B cell (primary cell): ENCODE data around the gene IRS4. TPM values are rescaled to one million over a fixed set of nuclear protein-coding genes. Genes with fewer than 3 reads are reported as not detected.

ENCODE experiments used
- ATAC-seq: fragments of 200-7000 bp; cut with Tn5 transposase; one replicate; pipeline ENCODE4 v1.10.0; 2021; ENCODE audit warnings: low read depth, mild to moderate bottlenecking, moderate number of reproducible peaks, moderate library complexity
- CTCF ChIA-PET: fragments of 350-600 bp; sonication (Branson Sonifier 250); formaldehyde crosslinking; loops from one replicate; lab custom pipeline; 2021; ENCODE audit warnings: antibody characterized with exemption, inconsistent platforms; lab: Charles Lee
- POLR2A ChIA-PET: fragments of 350-600 bp; sonication (Branson Sonifier 250); formaldehyde crosslinking; loops from one replicate; lab custom pipeline; 2021; ENCODE audit warnings: antibody characterized with exemption; lab: Charles Lee
- DNase-seq: peaks from one replicate; pipeline ENCODE4 v3.0.0; 2013
- H2AFZ ChIP-seq: 2 replicates; pipeline ENCODE4 v1.6.1; 2012; ENCODE audit warnings: mild to moderate bottlenecking, low read depth, low read length; ENCODE audit not compliant: insufficient read depth, poor library complexity, severe bottlenecking
- H3K27ac ChIP-seq, 2 donors: 1 replicate in 1 of 2; 2 replicates in 1 of 2; pipeline ENCODE4 v1.5.1; 2012 to 2013; ENCODE audit warnings: low read length in 2 of 2, mild to moderate bottlenecking in 2 of 2, moderate library complexity in 1 of 2
- H3K27me3 ChIP-seq, 4 experiments: fragments of 200-600 bp in 1 of 4; sonication (generic) in 1 of 4; replicated peaks in 1 of 4; 1 replicate in 2 of 4; 2 replicates in 2 of 4; pipeline versions ENCODE4 v1.6.1 to v1.7.0; 2013 to 2016; ENCODE audit warnings: low read length in 3 of 4, mild to moderate bottlenecking in 2 of 4, mixed read lengths in 1 of 4, moderate library complexity in 1 of 4; ENCODE audit not compliant: insufficient read depth in 4 of 4, control insufficient read depth in 3 of 4; ENCODE audit errors: control extremely low read depth in 1 of 4
- H3K36me3 ChIP-seq, 2 experiments: replicated peaks in 1 of 2; 1 replicate in 1 of 2; 2 replicates in 1 of 2; pipeline versions ENCODE4 v1.6.1 to v1.7.1; 2013; ENCODE audit warnings: low read length in 1 of 2; ENCODE audit not compliant: insufficient read depth in 2 of 2, control insufficient read depth in 1 of 2; ENCODE audit errors: control extremely low read depth in 1 of 2, extremely low read depth in 1 of 2
- H3K4me1 ChIP-seq, 2 donors: fragments of 200-600 bp in 1 of 2; sonication (generic) in 1 of 2; 1 replicate in 1 of 2; 2 replicates in 1 of 2; pipeline versions ENCODE4 v1.5.1 to v1.6.1; 2013 to 2017; ENCODE audit warnings: low read length in 2 of 2; ENCODE audit not compliant: control insufficient read depth in 2 of 2, insufficient read depth in 2 of 2
- H3K4me2 ChIP-seq: replicated peaks from 2 replicates; pipeline ENCODE3; 2012; ENCODE audit warnings: mild to moderate bottlenecking, low read depth, low read length; ENCODE audit not compliant: poor library complexity, severe bottlenecking
- H3K4me3 ChIP-seq, 5 experiments: fragments of 200-600 bp in 1 of 5; sonication (generic) in 1 of 5; 1 replicate in 3 of 5; 2 replicates in 2 of 5; pipeline versions ENCODE4 v1.5.1 to v1.7.0; 2011 to 2016; ENCODE audit warnings: low read length in 4 of 5, mild to moderate bottlenecking in 4 of 5, low read depth in 2 of 5, control low read depth in 1 of 5, moderate library complexity in 1 of 5; ENCODE audit not compliant: insufficient read depth in 1 of 5; ENCODE audit errors: control extremely low read depth in 1 of 5, extremely low read depth in 1 of 5
- H3K79me2 ChIP-seq: fragments of 200-600 bp; sonication (generic); one replicate; pipeline ENCODE4 v1.6.0; 2016; ENCODE audit warnings: low read length; ENCODE audit not compliant: control insufficient read depth, insufficient read depth
- H3K9ac ChIP-seq: fragments of 200-600 bp; sonication (generic); 2 replicates; pipeline ENCODE4 v1.6.1; 2017; ENCODE audit warnings: mild to moderate bottlenecking, low read length, moderate library complexity
- H3K9me3 ChIP-seq, 3 donors: one replicate each; pipeline versions ENCODE4 v1.6.1 to v1.7.1; 2013; ENCODE audit warnings: low read length in 2 of 3; ENCODE audit not compliant: control insufficient read depth in 2 of 3, insufficient read depth in 1 of 3; ENCODE audit errors: control extremely low read depth in 1 of 3
- H4K20me1 ChIP-seq: 2 replicates; pipeline ENCODE4 v1.6.0; 2012; ENCODE audit warnings: mild to moderate bottlenecking, low read length; ENCODE audit not compliant: insufficient read depth, control insufficient read depth, poor library complexity, severe bottlenecking
- H3K27ac Mint-ChIP-seq: one replicate; pipeline ENCODE4 v1.8.0; 2021; ENCODE audit warnings: mixed read lengths
- H3K27me3 Mint-ChIP-seq: one replicate; pipeline ENCODE4 v1.8.0; 2021; ENCODE audit warnings: mixed read lengths
- H3K4me1 Mint-ChIP-seq: one replicate; pipeline ENCODE4 v1.8.0; 2021; ENCODE audit warnings: mixed read lengths
- H3K4me3 Mint-ChIP-seq: one replicate; pipeline ENCODE4 v1.8.0; 2021; ENCODE audit warnings: mixed read lengths
- H3K9me3 Mint-ChIP-seq: one replicate; pipeline ENCODE4 v1.8.0; 2022; ENCODE audit warnings: mixed read lengths; ENCODE audit not compliant: insufficient read depth
- EZH2 ChIP-seq: IDR thresholded peaks from 2 replicates; pipeline ENCODE4 v1.6.1; 2012; ENCODE audit warnings: borderline replicate concordance, low read depth, mild to moderate bottlenecking, moderate library complexity, low read length; ENCODE audit not compliant: insufficient read depth, poor library complexity, severe bottlenecking
- WGBS: methylation state at CpG from one replicate; pipeline ENCODE4 v1.1.5; 2013; ENCODE audit warnings: missing lambda C conversion rate; ENCODE audit not compliant: insufficient coverage; 5-methylcytosine and 5-hydroxymethylcytosine counted together
- intact Hi-C: fragments of 100-400 bp; cut with micrococcal nuclease; formaldehyde crosslinking; loops from one replicate; pipeline ENCODE4 v1.10.0; 2022
- polyA plus RNA-seq: library from polyadenylated mRNA; depleted of rRNA; stranded (reverse); fragments of >200 nt; gene quantifications from 2 replicates; pipeline ENCODE4 v1.2.3, GENCODE V29; 2012
- total RNA-seq, 2 donors: library from RNA; stranded (reverse); fragments of 120-200 nt in 1 of 2; gene quantifications; 1 replicate in 1 of 2; 2 replicates in 1 of 2; pipeline versions ENCODE4 v1.2.3 to v1.2.4, GENCODE V29; 2013 to 2022
- TF ChIP-seq, protein P1 (sequence below): fragments of 200-600 bp; IDR thresholded peaks from one replicate; pipeline ENCODE4 v1.8.0; 2022; ENCODE audit warnings: antibody characterized with exemption, mild to moderate bottlenecking

Gene IRS4
- total and polyA plus RNA-seq, 2 donors (not counting 1 experiment from before 2014, with no cell fraction given): not detected

DNA sequence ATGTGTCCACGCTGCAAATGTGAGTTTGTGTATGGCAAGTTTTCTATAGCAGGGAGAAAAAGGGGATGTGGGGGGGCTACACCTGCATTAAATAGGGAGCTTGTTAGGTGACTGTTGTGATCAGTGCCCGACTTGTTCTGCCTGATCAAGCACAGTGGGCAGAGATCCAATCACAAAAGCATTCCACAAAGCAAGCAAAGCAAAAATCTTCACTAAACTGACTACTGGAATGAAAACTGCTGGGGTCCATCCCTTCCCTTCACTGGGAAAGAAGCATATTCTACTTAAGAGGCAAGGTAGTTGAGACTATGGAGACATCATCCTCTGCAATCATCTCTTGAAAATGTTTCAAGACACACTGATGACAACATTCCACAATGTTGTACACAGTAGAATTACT lies 5.2 kb downstream of the IRS4 start:
- Histone ChIP-seq H3K27me3 (peaks cover 0 to 4% (median 0%) of the 10 kb centered on the region in 4 experiments), H3K9ac (no peak overlapping the region), H3K9me3 (peaks cover 0 to 7% (median 0%) of the 10 kb centered on the region in 3 donors), H3K27ac (no peak overlapping the region), H2AFZ (no peak overlapping the region), H3K4me3 (no peak overlapping the region), H4K20me1 (no peaks in the 10 kb centered on the region), H3K79me2 (no peaks in the 10 kb centered on the region), H3K4me1 (no peaks in the 10 kb centered on the region), H3K36me3 (no peaks in the 10 kb centered on the region), H3K4me2 (no peak overlapping the region)
- peaks cover 1% of the 10 kb centered on the region for H3K4me1 Mint-ChIP-seq
- WGBS: no CpG with 5 or more reads among the region's 2 CpGs
- no peak overlapping the region for H3K27ac Mint-ChIP-seq
- intact Hi-C loops: no loop called here
- ChIA-PET POLR2A (no interaction called here), CTCF (no interaction called here)
- no peaks in the 10 kb centered on the region for H3K9me3 Mint-ChIP-seq
- H3K4me3 Mint-ChIP-seq: no peak overlapping the region
- no peak for TF ChIP-seq EZH2
- TF ChIP-seq, protein P1, sequence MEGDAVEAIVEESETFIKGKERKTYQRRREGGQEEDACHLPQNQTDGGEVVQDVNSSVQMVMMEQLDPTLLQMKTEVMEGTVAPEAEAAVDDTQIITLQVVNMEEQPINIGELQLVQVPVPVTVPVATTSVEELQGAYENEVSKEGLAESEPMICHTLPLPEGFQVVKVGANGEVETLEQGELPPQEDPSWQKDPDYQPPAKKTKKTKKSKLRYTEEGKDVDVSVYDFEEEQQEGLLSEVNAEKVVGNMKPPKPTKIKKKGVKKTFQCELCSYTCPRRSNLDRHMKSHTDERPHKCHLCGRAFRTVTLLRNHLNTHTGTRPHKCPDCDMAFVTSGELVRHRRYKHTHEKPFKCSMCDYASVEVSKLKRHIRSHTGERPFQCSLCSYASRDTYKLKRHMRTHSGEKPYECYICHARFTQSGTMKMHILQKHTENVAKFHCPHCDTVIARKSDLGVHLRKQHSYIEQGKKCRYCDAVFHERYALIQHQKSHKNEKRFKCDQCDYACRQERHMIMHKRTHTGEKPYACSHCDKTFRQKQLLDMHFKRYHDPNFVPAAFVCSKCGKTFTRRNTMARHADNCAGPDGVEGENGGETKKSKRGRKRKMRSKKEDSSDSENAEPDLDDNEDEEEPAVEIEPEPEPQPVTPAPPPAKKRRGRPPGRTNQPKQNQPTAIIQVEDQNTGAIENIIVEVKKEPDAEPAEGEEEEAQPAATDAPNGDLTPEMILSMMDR: no peak
- peaks cover 9% of the 10 kb centered on the region for H3K27me3 Mint-ChIP-seq
- ATAC-seq (no peak), DNase-seq (no peak)

GRCh38 chrX:108726748-108727147 lies 9.6 kb downstream of the IRS4 start:
- Histone ChIP-seq H3K4me3 (no peak overlapping the region), H3K27ac (no peak overlapping the region), H3K9me3 (no peaks in the 10 kb centered on the region), H3K4me1 (no peaks in the 10 kb centered on the region), H3K4me2 (no peak overlapping the region), H3K27me3 (peaks cover 0 to 4% (median 0%) of the 10 kb centered on the region in 4 experiments), H3K9ac (no peak overlapping the region), H2AFZ (no peak overlapping the region), H4K20me1 (no peaks in the 10 kb centered on the region), H3K79me2 (no peaks in the 10 kb centered on the region), H3K36me3 (no peaks in the 10 kb centered on the region)
- ChIA-PET CTCF (no interaction called here), POLR2A (no interaction called here)
- Mint-ChIP-seq H3K9me3 (no peaks in the 10 kb centered on the region), H3K27me3 (no peaks in the 10 kb centered on the region), H3K4me1 (no peaks in the 10 kb centered on the region), H3K27ac (no peak overlapping the region), H3K4me3 (no peak overlapping the region)
- intact Hi-C loops: no loop called here
- no peak for ATAC-seq
- TF ChIP-seq, protein P1: no peak
- no peak for TF ChIP-seq EZH2
- WGBS: 86% methylated on average over 2 of the region's 3 CpGs
- no peak for DNase-seq
